Peyer's patch (tissue), 4 donors: ENCODE measurements around the gene GUCY2F. TPM values are rescaled to one million over a fixed set of nuclear protein-coding genes. Genes with fewer than 3 reads are reported as not detected.

Source experiments
- DNase-seq, 3 donors: peaks; one replicate each; pipeline ENCODE4 v3.0.0-alpha.2; 2017 to 2019
- H3K27ac ChIP-seq, 4 donors: fragments of 200-600 bp; sonication (generic); one replicate each; pipeline ENCODE4 v1.5.1; 2016 to 2019
- H3K27me3 ChIP-seq, 2 donors: fragments of 200-600 bp; sonication (generic); one replicate each; pipeline ENCODE4 v1.5.1; 2019
- H3K36me3 ChIP-seq, 3 donors: fragments of 200-600 bp; sonication (generic); one replicate each; pipeline ENCODE4 v1.5.1; 2016 to 2019
- H3K4me1 ChIP-seq, 4 donors: fragments of 200-600 bp; sonication (generic); one replicate each; pipeline ENCODE4 v1.5.1; 2016 to 2019
- H3K4me3 ChIP-seq, 4 donors: fragments of 200-600 bp; sonication (generic); 1 replicate in 3 of 4; 2 replicates in 1 of 4; pipeline ENCODE4 v1.5.1; 2016 to 2019; ENCODE audit warnings: mild to moderate bottlenecking in 1 of 4
- H3K9me3 ChIP-seq, 4 donors: fragments of 200-600 bp; sonication (generic); one replicate each; pipeline ENCODE4 v1.5.1; 2016 to 2019; ENCODE audit warnings: mild to moderate bottlenecking in 1 of 4
- CTCF ChIP-seq, 6 experiments: fragments of 450-650 bp in 4 of 6; fragments of 200-600 bp in 2 of 6; sonication (generic) in 1 of 6; IDR thresholded peaks; one replicate each; pipeline ENCODE4 v1.5.1; 2017 to 2019; ENCODE audit warnings: antibody characterized with exemption in 6 of 6, mild to moderate bottlenecking in 3 of 6, moderate library complexity in 1 of 6
- POLR2A ChIP-seq, 2 donors: fragments of 450-650 bp; IDR thresholded peaks; one replicate each; pipeline ENCODE4 v1.5.1; 2017; ENCODE audit warnings: antibody characterized with exemption in 2 of 2, mild to moderate bottlenecking in 2 of 2, moderate library complexity in 2 of 2
- total RNA-seq, 4 donors: library from RNA; depleted of rRNA; stranded (reverse); fragments of >200 nt; gene quantifications; one replicate each; pipeline ENCODE4 v1.1.0, GENCODE V29; 2016

The GUCY2F gene
- total RNA-seq, 4 donors from 2014 or later, result not detected

DNA sequence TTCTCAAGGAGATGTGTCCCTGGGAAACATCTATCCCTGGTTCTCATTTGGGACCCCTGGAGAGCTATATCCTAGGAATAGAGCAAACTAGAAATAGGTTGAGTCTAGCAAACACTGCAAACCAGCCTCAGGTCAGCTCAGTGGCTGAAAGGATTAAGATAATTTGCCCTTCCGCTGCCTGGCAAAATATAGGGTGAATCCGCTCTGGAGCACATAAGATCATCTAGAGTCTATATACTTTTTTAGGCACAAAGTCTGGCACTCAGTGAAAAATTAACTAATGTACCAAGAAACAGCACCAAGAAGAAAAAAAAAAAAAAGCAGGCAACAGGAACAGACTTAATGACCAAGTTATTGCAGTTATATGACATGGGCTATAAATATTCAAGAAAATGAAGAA lies 7.3 kb upstream of the GUCY2F start:
- H3K4me3 ChIP-seq, result no peak overlapping the region
- H3K27ac ChIP-seq, result no peak overlapping the region
- no peaks in the 10 kb centered on the region for H3K36me3 ChIP-seq
- TF ChIP-seq CTCF (IDR thresholded peaks at IDR 0.05) (no peak), POLR2A (IDR thresholded peaks at IDR 0.05) (no peak)
- H3K4me1 ChIP-seq, result no peaks in the 10 kb centered on the region
- no peaks in the 10 kb centered on the region for H3K9me3 ChIP-seq
- no peak for DNase-seq
- H3K27me3 ChIP-seq, result no peaks in the 10 kb centered on the region

DNA sequence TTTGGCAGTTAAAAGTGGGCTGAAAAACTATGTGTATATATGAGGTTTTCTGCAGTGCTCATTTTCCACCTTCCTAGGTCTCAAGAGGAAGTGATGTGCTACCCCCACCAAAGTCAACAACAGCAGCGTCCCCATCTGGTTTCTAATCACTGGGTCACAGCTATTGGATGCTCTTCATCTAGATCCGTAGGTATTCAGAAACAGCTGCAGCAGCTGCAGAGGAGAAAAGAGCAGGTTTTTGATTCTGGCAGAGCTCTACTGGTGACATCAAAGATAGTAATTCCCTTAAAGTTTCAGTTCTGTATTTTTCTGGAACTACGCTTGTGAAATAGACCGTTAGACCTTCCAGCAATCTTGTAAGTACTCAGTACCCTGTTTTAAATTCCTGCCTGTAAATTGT lies 5.8 kb upstream of the GUCY2F start:
- no peak overlapping the region for H3K27ac ChIP-seq
- TF ChIP-seq POLR2A (IDR thresholded peaks at IDR 0.05) (no peak), CTCF (IDR thresholded peaks at IDR 0.05) (no peak)
- no peaks in the 10 kb centered on the region for H3K36me3 ChIP-seq
- no peak overlapping the region for H3K4me3 ChIP-seq
- H3K4me1 ChIP-seq, result no peaks in the 10 kb centered on the region
- no peak for DNase-seq
- H3K9me3 ChIP-seq, result no peaks in the 10 kb centered on the region
- no peaks in the 10 kb centered on the region for H3K27me3 ChIP-seq

- H3K27ac ChIP-seq, result no peak overlapping the region
- no peaks in the 10 kb centered on the region for H3K4me1 ChIP-seq
- H3K36me3 ChIP-seq, result no peaks in the 10 kb centered on the region
- TF ChIP-seq POLR2A (IDR thresholded peaks at IDR 0.05), result peak in 1 of 2 donors; percentile 9
- TF ChIP-seq CTCF (IDR thresholded peaks at IDR 0.05), result peak; percentile 68 to 96 (median 88)
- H3K27me3 ChIP-seq, result no peaks in the 10 kb centered on the region
- no peak overlapping the region for H3K4me3 ChIP-seq
- no peaks in the 10 kb centered on the region for H3K9me3 ChIP-seq
- peak; percentile 42 to 82 (median 63) for DNase-seq
Measured at GRCh38 chrX:109485470-109486340, 3.8 kb upstream of the GUCY2F start.

DNA sequence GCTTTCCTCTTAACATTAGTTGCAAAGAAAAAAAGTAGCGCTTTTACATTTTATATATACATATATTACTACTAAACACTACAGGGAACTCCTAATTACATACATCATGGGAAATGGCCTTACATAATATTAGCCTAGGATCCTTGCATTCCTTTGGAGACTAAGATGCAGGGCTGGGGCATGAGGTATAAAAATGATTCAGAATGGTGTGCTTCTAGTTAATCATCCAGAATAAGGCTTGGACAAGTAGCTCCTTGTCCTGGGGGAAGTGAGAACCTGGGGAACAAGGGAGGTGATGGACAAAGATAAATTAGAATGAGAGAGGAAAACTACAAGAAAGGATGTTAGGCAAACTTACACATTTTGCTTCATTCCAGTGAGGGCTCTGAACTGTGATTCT lies 3.0 kb upstream of the GUCY2F start:
- no peak overlapping the region for H3K27ac ChIP-seq
- no peaks in the 10 kb centered on the region for H3K36me3 ChIP-seq
- H3K9me3 ChIP-seq, result no peaks in the 10 kb centered on the region
- H3K4me1 ChIP-seq, result no peaks in the 10 kb centered on the region
- H3K27me3 ChIP-seq, result no peaks in the 10 kb centered on the region
- DNase-seq, result no peak
- TF ChIP-seq POLR2A (IDR thresholded peaks at IDR 0.05) (no peak), CTCF (IDR thresholded peaks at IDR 0.05) (no peak)
- H3K4me3 ChIP-seq, result no peak overlapping the region

- DNase-seq, result no peak
- TF ChIP-seq POLR2A (IDR thresholded peaks at IDR 0.05) (no peak), CTCF (IDR thresholded peaks at IDR 0.05) (peak in 2 of 6 experiments; percentile 17 to 26)
- H3K9me3 ChIP-seq, result no peaks in the 10 kb centered on the region
- no peak overlapping the region for H3K27ac ChIP-seq
- H3K4me1 ChIP-seq, result no peaks in the 10 kb centered on the region
- no peak overlapping the region for H3K4me3 ChIP-seq
- H3K36me3 ChIP-seq, result no peaks in the 10 kb centered on the region
- H3K27me3 ChIP-seq, result no peaks in the 10 kb centered on the region
Measured at GRCh38 chrX:109475174-109475891, 6.6 kb downstream of the GUCY2F start.
